AG20443 (cell line): ENCODE measurements around the gene GPRIN2.
"Not testable (repeated sequence)": the region's sequence is repeated elsewhere in the genome, so short reads cannot be mapped to it uniquely, and the experiment has no call there.

Source experiments
- DNase-seq: peaks from one replicate; pipeline ENCODE4 v3.0.0; 2012; ENCODE audit warnings: low spot score, mixed read lengths

Gene GPRIN2

GRCh38 chr10:46520941-46521340 lies 35.5 kb downstream of the GPRIN2 start:
- no peak for DNase-seq

DNA sequence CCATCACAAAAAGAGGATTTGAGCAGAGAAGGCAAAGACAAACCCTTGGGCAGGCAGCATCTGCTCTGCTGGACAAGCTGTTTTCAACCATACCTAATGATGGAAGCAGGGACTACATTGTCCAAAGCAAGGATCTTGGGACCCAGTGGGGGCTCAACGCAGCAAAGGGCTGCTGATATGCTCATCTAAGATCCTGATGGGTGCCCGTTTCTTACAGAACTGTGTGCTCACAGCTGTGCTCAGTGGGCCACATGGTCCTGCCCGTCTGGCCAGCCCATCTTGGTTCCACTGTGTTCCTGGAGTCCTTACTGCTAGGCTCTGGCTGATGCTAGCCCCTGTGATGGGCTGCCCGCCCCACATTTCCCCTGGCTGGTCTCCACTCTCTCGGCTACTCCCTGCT lies 36.1 kb downstream of the GPRIN2 start:
- no peak for DNase-seq

DNA sequence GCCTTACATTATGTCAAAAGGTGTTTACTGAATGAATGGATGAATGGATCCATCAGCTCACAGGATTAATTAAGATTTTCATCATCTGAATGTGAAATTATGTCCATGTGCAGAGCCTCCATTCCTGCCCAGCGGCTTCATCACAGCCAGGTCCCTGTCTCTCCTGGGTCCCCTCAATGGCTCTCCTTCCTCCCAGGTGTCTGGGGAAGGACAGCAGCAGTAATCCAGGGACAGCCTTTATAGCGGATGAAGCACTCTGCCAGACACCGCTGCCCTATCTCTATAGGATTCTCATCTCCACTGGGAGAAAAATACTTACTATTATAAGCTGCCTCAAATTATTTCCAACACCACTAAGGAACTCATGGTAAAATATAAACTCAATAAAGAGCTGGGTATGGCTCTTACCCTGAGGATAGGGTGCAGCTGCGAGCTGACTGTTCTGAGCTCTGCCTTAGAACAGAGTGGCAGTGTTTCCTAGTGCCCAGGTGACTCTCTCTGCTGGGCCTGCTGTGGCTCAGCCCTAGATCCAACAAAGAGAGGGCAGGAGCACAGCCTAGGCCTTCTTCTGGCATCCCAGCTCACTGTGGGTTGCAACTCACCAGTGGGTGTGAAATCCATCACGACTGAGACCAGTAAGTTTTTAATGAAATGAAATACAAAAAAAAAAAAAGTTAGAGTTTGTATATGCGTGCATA lies 38.3 kb downstream of the GPRIN2 start:
- DNase-seq = no peak

DNA sequence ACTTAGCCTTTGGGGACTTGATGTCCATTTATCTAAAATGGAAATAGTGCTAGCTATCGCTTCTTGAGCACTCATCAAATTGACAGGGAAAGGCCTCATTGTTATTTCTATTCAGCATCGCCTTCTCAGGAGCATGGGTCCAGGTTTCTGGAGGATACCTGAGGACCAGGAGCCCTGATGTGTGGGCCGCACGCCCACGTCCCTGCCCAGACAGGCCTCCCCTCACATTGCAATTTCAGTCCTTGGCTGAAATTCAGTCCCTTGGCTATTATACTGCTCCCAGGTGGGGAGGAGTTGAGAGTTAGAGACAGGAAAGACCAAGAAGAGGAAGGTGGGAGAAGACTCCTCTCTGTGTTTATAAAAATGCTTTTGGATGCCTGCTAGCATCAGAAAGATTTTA lies 38.9 kb downstream of the GPRIN2 start:
- no peak for DNase-seq

GRCh38 chr10:46516660-46517416 lies 39.6 kb downstream of the GPRIN2 start:
- peak; percentile 92 for DNase-seq

DNA sequence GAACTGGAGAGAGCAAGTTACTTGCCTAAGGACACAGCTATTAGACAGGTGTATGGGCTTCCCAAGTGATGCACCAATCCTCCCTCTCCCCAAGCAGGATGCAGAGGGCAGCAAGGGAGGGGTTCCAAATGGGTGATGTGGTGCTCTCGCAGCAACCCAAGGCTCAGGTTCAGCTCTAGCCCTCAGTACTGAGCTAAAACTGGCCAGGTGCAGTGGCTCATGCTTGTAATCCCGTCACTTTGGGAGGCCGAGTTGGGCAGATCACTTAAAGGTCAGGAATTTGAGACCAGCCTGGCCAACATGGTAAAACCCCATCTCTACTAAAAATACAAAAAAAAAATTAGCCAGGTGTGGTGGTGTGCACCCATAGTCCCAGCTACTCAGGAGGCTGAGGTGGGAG lies 40.7 kb downstream of the GPRIN2 start:
- DNase-seq = no peak

DNA sequence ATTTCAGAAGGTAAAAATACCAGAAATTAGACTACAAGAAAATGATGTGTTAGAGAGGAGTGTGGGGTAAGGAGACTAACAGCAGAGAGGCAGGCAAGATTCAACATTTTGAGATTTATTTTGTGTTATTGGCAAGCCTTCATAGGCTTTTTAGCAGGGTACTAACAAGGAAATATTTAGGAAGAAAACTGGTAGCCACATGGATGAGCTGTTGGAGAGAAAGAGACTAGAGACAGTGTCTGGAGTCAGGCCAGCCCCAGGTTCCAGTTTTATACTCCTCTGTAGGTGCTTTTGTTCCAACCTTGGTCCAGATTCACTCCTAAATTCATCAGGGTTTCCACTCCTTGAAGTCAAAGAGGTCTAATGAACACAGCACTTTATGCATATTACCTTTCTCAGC lies 41.1 kb downstream of the GPRIN2 start:
- DNase-seq = no peak

DNA sequence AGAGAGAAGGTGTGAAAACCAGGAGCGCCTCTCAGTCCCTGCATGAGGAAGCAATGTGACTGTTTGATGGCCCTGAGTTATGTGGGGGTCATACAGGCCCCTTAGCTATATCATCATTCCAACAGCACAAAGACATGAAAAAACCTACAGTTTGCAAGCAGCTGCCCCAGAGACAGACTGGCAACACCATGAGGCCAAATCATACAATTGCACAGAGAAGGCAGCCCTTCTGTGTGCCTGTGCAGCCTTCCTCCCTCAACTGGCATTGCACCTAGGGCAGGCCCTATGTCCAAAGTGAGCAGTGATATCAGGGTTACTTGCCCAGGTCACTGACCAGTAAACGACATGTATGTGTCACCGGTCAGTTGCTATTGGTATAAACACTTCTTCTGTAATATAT lies 41.6 kb downstream of the GPRIN2 start:
- DNase-seq = no peak

GRCh38 chr10:46514431-46514861 lies 42.0 kb downstream of the GPRIN2 start:
- no peak for DNase-seq

GRCh38 chr10:46513333-46513732 lies 43.1 kb downstream of the GPRIN2 start:
- DNase-seq = not testable (repeated sequence)

DNA sequence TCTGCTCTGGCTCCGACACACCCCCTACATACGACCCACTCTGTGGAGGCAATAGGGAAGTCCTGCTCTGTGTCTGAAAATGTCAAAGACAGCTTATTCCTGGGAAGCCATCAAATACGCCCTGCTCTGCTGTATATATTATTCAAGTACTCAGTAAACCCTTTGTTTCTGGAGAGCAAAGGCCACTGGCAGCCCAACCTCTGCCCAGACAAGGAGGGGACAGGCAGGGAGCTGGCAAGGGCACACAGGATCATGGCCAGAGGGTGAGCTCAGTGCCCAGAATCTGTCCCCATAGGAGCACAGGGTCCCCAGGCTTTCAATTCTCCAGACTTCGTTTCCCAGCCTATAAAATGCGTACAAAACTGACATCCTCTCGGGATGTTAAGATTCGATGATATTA lies 43.7 kb downstream of the GPRIN2 start:
- DNase-seq = not testable (repeated sequence)

DNA sequence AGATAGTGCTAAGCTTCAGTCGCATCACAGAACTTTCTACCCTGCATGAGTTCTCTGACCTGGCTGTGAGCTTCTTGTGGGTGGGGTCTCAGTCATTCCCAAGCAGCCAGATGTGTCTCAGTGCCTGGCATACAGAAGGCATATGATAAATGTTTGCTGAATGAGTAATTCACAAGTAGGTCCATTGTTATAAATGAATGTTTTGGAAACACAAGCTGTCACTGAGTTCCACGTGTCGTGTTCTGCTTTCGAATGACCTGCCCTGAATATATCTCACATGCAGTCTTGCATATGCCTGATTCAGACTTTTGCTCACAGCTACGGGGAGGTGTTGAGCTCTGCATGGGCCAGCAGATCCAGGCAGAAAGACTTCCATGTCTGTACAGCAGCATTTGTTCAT lies 44.5 kb downstream of the GPRIN2 start:
- DNase-seq = not testable (repeated sequence)
